GM12892 (cell line): ENCODE data around the gene EXOC1L.

ENCODE experiments used
- POLR2A ChIP-seq: IDR thresholded peaks from 2 replicates; pipeline ENCODE4 v1.6.1; 2011; ENCODE audit warnings: low read depth, low read length, control low read depth
- POLR2AphosphoS5 ChIP-seq: IDR thresholded peaks from 2 replicates; pipeline ENCODE4 v1.6.1; 2011; ENCODE audit warnings: low read depth, low read length, control low read depth

DNA sequence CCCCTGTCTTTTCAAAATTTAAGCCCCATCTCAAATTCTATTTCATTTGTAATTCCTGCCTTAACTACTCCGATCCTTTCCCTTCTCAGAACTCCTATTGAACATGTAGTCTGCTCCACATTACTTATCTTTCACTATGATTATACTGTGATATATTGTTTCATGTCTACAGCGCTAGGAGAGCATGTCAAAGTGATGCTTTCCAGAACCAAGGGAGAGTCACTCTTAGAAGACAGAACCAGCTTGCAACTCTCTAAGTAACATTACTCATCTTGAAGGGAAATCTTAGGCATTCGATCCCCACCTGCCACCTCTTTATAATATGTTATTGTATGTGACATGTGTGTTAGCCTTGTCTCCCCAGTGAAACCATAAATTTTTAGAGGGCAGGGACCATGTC is 10.5 kb downstream of the EXOC1L start:
- TF ChIP-seq POLR2A (no peak), POLR2AphosphoS5 (no peak)
